Gastroesophageal sphincter (tissue), 3 donors: ENCODE data around the gene TLR10.

Source experiments
- POLR2AphosphoS5 ChIP-seq: sonication (generic); formaldehyde crosslinking; IDR thresholded peaks from one replicate; pipeline ENCODE4 v1.6.1; 2017; ENCODE audit warnings: antibody characterized with exemption
- TF ChIP-seq, protein P1 (sequence below), 4 experiments: fragments of 200-600 bp in 2 of 4; fragments of 450-650 bp in 2 of 4; sonication (generic) in 1 of 4; IDR thresholded peaks; one replicate each; pipeline ENCODE4 v1.5.1; 2017 to 2019; ENCODE audit warnings: antibody characterized with exemption in 4 of 4, mild to moderate bottlenecking in 2 of 4, moderate library complexity in 2 of 4

DNA sequence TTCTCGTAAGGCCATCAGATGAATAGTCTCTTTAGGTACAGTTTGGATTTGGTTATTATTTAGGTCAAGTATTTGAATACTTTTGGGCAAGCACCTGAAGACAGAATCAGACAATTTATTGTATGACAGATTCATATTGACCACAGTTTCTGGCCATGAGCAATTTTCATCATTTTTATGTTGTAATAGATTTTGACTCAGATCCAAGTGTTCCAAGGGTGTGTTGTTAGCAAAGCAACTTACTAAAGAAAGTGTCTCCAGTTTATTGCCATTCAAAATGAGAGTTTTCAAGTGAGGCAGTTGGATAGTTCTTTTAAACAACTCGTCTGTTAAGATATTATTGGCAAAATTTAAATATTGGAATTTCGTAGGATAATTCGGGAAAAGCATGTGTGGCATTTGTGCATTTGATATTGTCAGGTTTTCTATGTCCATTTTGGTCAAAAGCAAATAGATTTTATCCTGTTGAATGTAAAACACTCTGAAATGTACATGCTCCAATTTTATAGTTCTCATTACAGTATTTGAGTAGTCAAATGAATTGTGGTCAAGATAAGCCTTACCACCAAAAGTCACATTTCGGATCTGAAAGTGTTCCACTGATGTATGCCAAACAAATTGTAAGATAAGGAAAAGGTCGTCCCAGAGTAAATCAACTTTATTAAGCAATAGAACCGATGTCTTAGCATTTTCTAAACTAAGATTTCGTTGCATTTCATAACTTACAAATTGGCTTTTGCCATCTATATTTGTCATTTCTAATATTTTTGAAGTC, 8.4 kb downstream of the TLR10 start:
- TF ChIP-seq, protein P1, sequence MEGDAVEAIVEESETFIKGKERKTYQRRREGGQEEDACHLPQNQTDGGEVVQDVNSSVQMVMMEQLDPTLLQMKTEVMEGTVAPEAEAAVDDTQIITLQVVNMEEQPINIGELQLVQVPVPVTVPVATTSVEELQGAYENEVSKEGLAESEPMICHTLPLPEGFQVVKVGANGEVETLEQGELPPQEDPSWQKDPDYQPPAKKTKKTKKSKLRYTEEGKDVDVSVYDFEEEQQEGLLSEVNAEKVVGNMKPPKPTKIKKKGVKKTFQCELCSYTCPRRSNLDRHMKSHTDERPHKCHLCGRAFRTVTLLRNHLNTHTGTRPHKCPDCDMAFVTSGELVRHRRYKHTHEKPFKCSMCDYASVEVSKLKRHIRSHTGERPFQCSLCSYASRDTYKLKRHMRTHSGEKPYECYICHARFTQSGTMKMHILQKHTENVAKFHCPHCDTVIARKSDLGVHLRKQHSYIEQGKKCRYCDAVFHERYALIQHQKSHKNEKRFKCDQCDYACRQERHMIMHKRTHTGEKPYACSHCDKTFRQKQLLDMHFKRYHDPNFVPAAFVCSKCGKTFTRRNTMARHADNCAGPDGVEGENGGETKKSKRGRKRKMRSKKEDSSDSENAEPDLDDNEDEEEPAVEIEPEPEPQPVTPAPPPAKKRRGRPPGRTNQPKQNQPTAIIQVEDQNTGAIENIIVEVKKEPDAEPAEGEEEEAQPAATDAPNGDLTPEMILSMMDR (IDR thresholded peaks at IDR 0.05) = no peak
- TF ChIP-seq POLR2AphosphoS5 = no peak
